Measurements from ENCODE around the gene MEAF6. TPM values are rescaled to one million over a fixed set of nuclear protein-coding genes. Genes with fewer than 3 reads are reported as not detected.
"Not testable (repeated sequence)": the region's sequence is repeated elsewhere in the genome, so short reads cannot be mapped to it uniquely, and the experiment has no call there.

The MEAF6 gene
- total and polyA plus RNA-seq, 8 donors = 47.7 to 94.7 (median 85.5) TPM

- H3K27ac ChIP-seq = no peak overlapping the region
- H3K4me1 ChIP-seq = peaks cover 8 to 25% of the 10 kb centered on the region in 2 donors
- H3K27me3 ChIP-seq = no peaks in the 10 kb centered on the region
- H3K9me3 ChIP-seq = no peaks in the 10 kb centered on the region
- intact Hi-C loops (cut with DNase I) = no loop called here
- ATAC-seq = no peak
- TF ChIP-seq CTCF (IDR thresholded peaks at IDR 0.05) = no peak
- peaks cover 0 to 66% of the 10 kb centered on the region in 2 donors for H3K36me3 ChIP-seq
- DNase-seq = no peak
- no peak overlapping the region for H3K4me3 ChIP-seq
Measured at GRCh38 chr1:37509181-37509580, 5.4 kb downstream of the MEAF6 start.

DNA sequence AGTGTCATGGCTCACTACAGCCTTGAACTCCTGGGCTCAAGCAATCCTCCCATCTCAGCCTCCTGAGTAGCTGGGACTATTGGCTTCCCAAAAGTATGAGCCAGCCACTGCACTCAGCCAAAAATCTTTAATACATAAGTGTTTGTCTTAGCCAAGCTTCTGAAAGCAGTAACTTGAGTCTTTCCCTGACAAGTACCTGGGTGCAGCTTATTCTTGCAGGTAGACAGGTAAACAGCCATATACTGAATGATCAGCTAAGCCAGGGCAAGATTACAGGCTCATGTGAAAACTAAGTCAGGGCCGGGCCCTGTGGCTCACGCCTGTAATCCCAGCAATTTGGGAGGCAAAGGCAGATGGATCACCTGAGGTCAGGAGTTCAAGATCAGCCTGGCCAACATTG lies 7.8 kb downstream of the MEAF6 start:
- no peak overlapping the region for H3K4me3 ChIP-seq
- no peaks in the 10 kb centered on the region for H3K27me3 ChIP-seq
- intact Hi-C loops (cut with DNase I) = no loop called here
- TF ChIP-seq CTCF (IDR thresholded peaks at IDR 0.05) = no peak
- H3K4me1 ChIP-seq = peaks cover 0 to 2% of the 10 kb centered on the region in 2 donors
- DNase-seq (no peak), ATAC-seq (peak; percentile 79)
- no peaks in the 10 kb centered on the region for H3K9me3 ChIP-seq
- H3K27ac ChIP-seq = no peak overlapping the region
- peaks cover 0 to 66% of the 10 kb centered on the region in 2 donors for H3K36me3 ChIP-seq

DNA sequence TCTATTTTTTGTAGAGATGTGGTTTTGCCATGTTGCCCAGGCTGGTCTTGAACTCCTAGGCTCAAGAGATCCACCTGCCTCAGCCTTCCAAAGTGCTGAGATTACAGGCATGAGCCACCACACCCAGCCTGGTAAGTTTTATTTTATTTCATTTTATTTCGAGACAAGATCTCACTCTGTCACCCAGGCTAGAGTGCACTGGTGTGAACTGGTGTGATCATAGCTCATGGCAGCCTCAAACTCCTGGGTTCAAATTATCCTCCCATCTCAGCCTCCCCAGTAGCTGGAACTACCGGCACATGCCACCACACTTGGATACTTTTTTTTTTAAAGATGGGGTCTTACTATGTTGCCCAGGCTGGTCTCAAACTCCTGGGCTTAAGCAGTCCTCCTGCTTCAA lies 11.8 kb downstream of the MEAF6 start:
- H3K9me3 ChIP-seq; H3K27ac ChIP-seq; H3K27me3 ChIP-seq; intact Hi-C loops (cut with DNase I); DNase-seq; H3K4me3 ChIP-seq; H3K4me1 ChIP-seq; ATAC-seq: not testable (repeated sequence)
- peaks cover 0 to 80% of the 10 kb centered on the region in 2 donors for H3K36me3 ChIP-seq

- H3K9me3 ChIP-seq = no peaks in the 10 kb centered on the region
- TF ChIP-seq CTCF (IDR thresholded peaks at IDR 0.05) = no peak
- peaks cover 0 to 77% of the 10 kb centered on the region in 2 donors for H3K36me3 ChIP-seq
- intact Hi-C loops (cut with DNase I) = no loop called here
- DNase-seq (no peak), ATAC-seq (no peak)
- H3K27ac ChIP-seq = no peak overlapping the region
- peaks cover 0 to 3% of the 10 kb centered on the region in 2 donors for H3K4me1 ChIP-seq
- H3K4me3 ChIP-seq = no peak overlapping the region
- no peaks in the 10 kb centered on the region for H3K27me3 ChIP-seq
Measured at GRCh38 chr1:37502104-37502503, 12.5 kb downstream of the MEAF6 start.

DNA sequence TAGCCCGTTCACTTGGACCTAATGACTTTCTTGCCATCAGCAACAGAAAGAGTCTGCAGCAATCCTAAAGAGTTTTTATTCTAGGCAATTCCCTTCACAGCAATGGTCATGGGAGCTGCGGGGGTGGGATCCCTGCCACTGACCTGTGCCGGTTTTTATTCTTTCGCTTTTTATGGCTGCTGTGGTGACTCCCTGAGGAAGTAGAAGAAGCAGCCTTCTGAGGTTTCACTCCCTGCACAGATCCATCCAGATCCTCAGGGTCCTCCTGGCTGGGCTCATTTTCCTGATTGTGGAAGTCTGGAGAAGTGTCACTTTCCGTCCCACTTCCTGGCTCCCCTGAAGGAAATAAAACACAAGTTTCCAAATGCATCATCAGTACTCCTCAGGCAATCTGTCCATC lies 12.9 kb downstream of the MEAF6 start:
- intact Hi-C loops (cut with DNase I) = no loop called here
- Histone ChIP-seq H3K36me3 (peaks cover 0 to 72% of the 10 kb centered on the region in 2 donors), H3K4me3 (no peak overlapping the region), H3K4me1 (peaks cover 0 to 3% of the 10 kb centered on the region in 2 donors), H3K9me3 (no peaks in the 10 kb centered on the region), H3K27ac (no peak overlapping the region), H3K27me3 (no peaks in the 10 kb centered on the region)
- no peak for TF ChIP-seq CTCF (IDR thresholded peaks at IDR 0.05)
- DNase-seq (no peak), ATAC-seq (no peak)

All from left lung (tissue), 10 donors.